Naive thymus-derived CD4-positive, alpha-beta T cell (primary cell): ENCODE results near the gene CNTN5. TPM values are rescaled to one million over a fixed set of nuclear protein-coding genes. Genes with fewer than 3 reads are reported as not detected.

Source experiments
- ATAC-seq: fragments of 150-1000 bp; cut with Tn5 transposase; 2 replicates; pipeline ENCODE4 v1.10.0; 2021; ENCODE audit warnings: mild to moderate bottlenecking, moderate library complexity
- CTCF ChIA-PET: fragments of 350-600 bp; sonication (Branson Sonifier 250); formaldehyde crosslinking; loops from one replicate; lab custom pipeline; 2021; ENCODE audit warnings: antibody characterized with exemption; lab: Charles Lee
- POLR2A ChIA-PET: fragments of 350-600 bp; sonication (Branson Sonifier 250); formaldehyde crosslinking; loops from one replicate; lab custom pipeline; 2021; ENCODE audit warnings: antibody characterized with exemption, inconsistent platforms; lab: Charles Lee
- DNase-seq, 9 donors: peaks; one replicate each; pipeline versions ENCODE4 v3.0.0 to v3.0.0-alpha.2; 2020 to 2022; ENCODE audit warnings: mixed read lengths in 1 of 9
- H3K27ac ChIP-seq: one replicate; pipeline ENCODE4 v1.7.0; 2013; ENCODE audit warnings: mild to moderate bottlenecking, low read depth, low read length, moderate library complexity
- H3K27me3 ChIP-seq, 2 donors: one replicate each; pipeline ENCODE4 v1.7.0; 2013; ENCODE audit warnings: low read length in 2 of 2, mild to moderate bottlenecking in 2 of 2, moderate library complexity in 2 of 2; ENCODE audit not compliant: control insufficient read depth in 2 of 2, insufficient read depth in 2 of 2
- H3K36me3 ChIP-seq, 3 experiments: 1 replicate in 2 of 3; 2 replicates in 1 of 3; pipeline ENCODE4 v1.7.0; 2013; ENCODE audit warnings: low read length in 3 of 3, mild to moderate bottlenecking in 3 of 3, moderate library complexity in 1 of 3; ENCODE audit not compliant: insufficient read depth in 3 of 3, control insufficient read depth in 2 of 3
- H3K4me1 ChIP-seq, 2 donors: one replicate each; pipeline ENCODE4 v1.7.0; 2013; ENCODE audit warnings: low read length in 2 of 2, mild to moderate bottlenecking in 2 of 2, moderate library complexity in 1 of 2; ENCODE audit not compliant: control insufficient read depth in 2 of 2, insufficient read depth in 2 of 2
- H3K4me3 ChIP-seq: 2 replicates; pipeline ENCODE4 v1.7.0; 2013; ENCODE audit warnings: mild to moderate bottlenecking, low read length
- H3K9me3 ChIP-seq, 3 experiments: 1 replicate in 2 of 3; 2 replicates in 1 of 3; pipeline ENCODE4 v1.7.0; 2013; ENCODE audit warnings: low read length in 3 of 3; ENCODE audit not compliant: control insufficient read depth in 2 of 3
- H3K27ac Mint-ChIP-seq, 9 donors: one replicate each; pipeline ENCODE4 v1.8.0; 2020 to 2022; ENCODE audit warnings: mixed read lengths in 9 of 9, mild to moderate bottlenecking in 8 of 9, moderate library complexity in 5 of 9, inconsistent platforms in 2 of 9
- H3K27me3 Mint-ChIP-seq, 5 donors: one replicate each; pipeline ENCODE4 v1.8.0; 2021 to 2022; ENCODE audit warnings: mixed read lengths in 5 of 5, mild to moderate bottlenecking in 1 of 5
- H3K36me3 Mint-ChIP-seq, 5 donors: one replicate each; pipeline ENCODE4 v1.8.0; 2020 to 2022; ENCODE audit warnings: mixed read lengths in 5 of 5, mild to moderate bottlenecking in 3 of 5, inconsistent platforms in 1 of 5
- H3K4me1 Mint-ChIP-seq, 7 donors: one replicate each; pipeline ENCODE4 v1.8.0; 2020 to 2022; ENCODE audit warnings: mixed read lengths in 7 of 7, mild to moderate bottlenecking in 3 of 7, inconsistent platforms in 1 of 7
- H3K4me3 Mint-ChIP-seq, 10 donors: one replicate each; pipeline ENCODE4 v1.8.0; 2020 to 2022; ENCODE audit warnings: mild to moderate bottlenecking in 10 of 10, mixed read lengths in 10 of 10, moderate library complexity in 6 of 10, inconsistent platforms in 2 of 10
- H3K9me3 Mint-ChIP-seq, 11 donors: one replicate each; pipeline ENCODE4 v1.8.0; 2020 to 2022; ENCODE audit warnings: mixed read lengths in 11 of 11, mild to moderate bottlenecking in 4 of 11, inconsistent platforms in 1 of 11, moderate library complexity in 1 of 11
- intact Hi-C, 2 donors: fragments of 100-400 bp; cut with micrococcal nuclease; formaldehyde crosslinking; loops; one replicate each; pipeline ENCODE4 v1.15.1; 2023
- polyA plus RNA-seq, 2 donors: library from polyadenylated mRNA; unstranded; fragments of 300-500 nt; fragmentation: Illumina TruSeq; gene quantifications; one replicate each; pipeline ENCODE4 v1.2.3, GENCODE V29; 2021
- total RNA-seq, 6 experiments: library from RNA in 5 of 6; stranded (reverse) in 5 of 6; gene quantifications; 1 replicate in 5 of 6; 2 replicates in 1 of 6; pipeline ENCODE4 v1.2.3 and lab custom pipeline; 2021 to 2026

Gene CNTN5
- total and polyA plus RNA-seq, 7 experiments from 2014 or later, result not detected

- Histone ChIP-seq H3K36me3 (no peaks in the 10 kb centered on the region), H3K9me3 (peaks cover 0 to 2% (median 0%) of the 10 kb centered on the region in 3 experiments), H3K27ac (no peak overlapping the region), H3K4me1 (no peaks in the 10 kb centered on the region), H3K27me3 (no peaks in the 10 kb centered on the region), H3K4me3 (no peak overlapping the region)
- no peaks in the 10 kb centered on the region for H3K27me3 Mint-ChIP-seq
- H3K9me3 Mint-ChIP-seq, result peaks cover 0 to 11% (median 0%) of the 10 kb centered on the region in 11 donors
- DNase-seq, result no peak
- no peak overlapping the region for H3K27ac Mint-ChIP-seq
- no peak for ATAC-seq
- intact Hi-C loops, result no loop called here
- no peaks in the 10 kb centered on the region for H3K36me3 Mint-ChIP-seq
- no peak overlapping the region for H3K4me3 Mint-ChIP-seq
- ChIA-PET CTCF (no interaction called here), POLR2A (no interaction called here)
- no peaks in the 10 kb centered on the region for H3K4me1 Mint-ChIP-seq
Observed at GRCh38 chr11:99256614-99257013, 235.9 kb downstream of the CNTN5 start.

DNA sequence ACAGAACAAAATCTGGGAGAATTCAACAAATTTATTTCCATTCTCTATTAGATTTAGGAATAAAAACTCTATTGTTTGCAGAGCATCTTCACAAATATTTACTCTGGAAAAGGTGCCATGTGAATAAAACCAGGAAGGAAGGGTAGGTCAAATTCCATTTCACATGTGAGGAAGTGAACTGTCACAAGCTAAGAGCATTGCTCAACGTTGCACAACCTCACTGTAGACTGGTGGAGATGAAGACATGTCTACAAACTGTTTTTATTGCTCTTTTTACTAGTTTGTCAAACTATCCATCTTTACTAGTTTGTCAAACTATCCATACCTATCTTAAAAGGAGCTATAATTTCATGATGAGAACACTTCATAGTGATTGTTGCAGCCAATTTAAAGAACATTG is 236.4 kb downstream of the CNTN5 start:
- Histone ChIP-seq H3K27ac (no peak overlapping the region), H3K4me1 (no peaks in the 10 kb centered on the region), H3K4me3 (no peak overlapping the region), H3K27me3 (no peaks in the 10 kb centered on the region), H3K36me3 (no peaks in the 10 kb centered on the region), H3K9me3 (peaks cover 0 to 5% (median 0%) of the 10 kb centered on the region in 3 experiments)
- H3K27me3 Mint-ChIP-seq, result no peaks in the 10 kb centered on the region
- H3K9me3 Mint-ChIP-seq, result peaks cover 0 to 9% (median 0%) of the 10 kb centered on the region in 11 donors
- ChIA-PET POLR2A (no interaction called here), CTCF (no interaction called here)
- intact Hi-C loops, result no loop called here
- H3K4me1 Mint-ChIP-seq, result no peaks in the 10 kb centered on the region
- DNase-seq (no peak), ATAC-seq (no peak)
- H3K4me3 Mint-ChIP-seq, result no peak overlapping the region
- no peak overlapping the region for H3K27ac Mint-ChIP-seq
- no peaks in the 10 kb centered on the region for H3K36me3 Mint-ChIP-seq

- POLR2A ChIA-PET, result no interaction called here
- peaks cover 0 to 5% (median 0%) of the 10 kb centered on the region in 3 experiments for H3K9me3 ChIP-seq
- ATAC-seq (no peak), DNase-seq (no peak)
- H3K36me3 ChIP-seq, result no peaks in the 10 kb centered on the region
- Mint-ChIP-seq H3K9me3 (peaks cover 0 to 2% (median 0%) of the 10 kb centered on the region in 11 donors), H3K4me3 (no peak overlapping the region), H3K27me3 (no peaks in the 10 kb centered on the region), H3K27ac (no peak overlapping the region), H3K4me1 (no peaks in the 10 kb centered on the region), H3K36me3 (no peaks in the 10 kb centered on the region)
- H3K27me3 ChIP-seq, result no peaks in the 10 kb centered on the region
- H3K4me3 ChIP-seq, result no peak overlapping the region
- no peaks in the 10 kb centered on the region for H3K4me1 ChIP-seq
- intact Hi-C loops, result no loop called here
- no peak overlapping the region for H3K27ac ChIP-seq
- CTCF ChIA-PET, result no interaction called here
Observed at GRCh38 chr11:99260696-99261095, 239.9 kb downstream of the CNTN5 start.

DNA sequence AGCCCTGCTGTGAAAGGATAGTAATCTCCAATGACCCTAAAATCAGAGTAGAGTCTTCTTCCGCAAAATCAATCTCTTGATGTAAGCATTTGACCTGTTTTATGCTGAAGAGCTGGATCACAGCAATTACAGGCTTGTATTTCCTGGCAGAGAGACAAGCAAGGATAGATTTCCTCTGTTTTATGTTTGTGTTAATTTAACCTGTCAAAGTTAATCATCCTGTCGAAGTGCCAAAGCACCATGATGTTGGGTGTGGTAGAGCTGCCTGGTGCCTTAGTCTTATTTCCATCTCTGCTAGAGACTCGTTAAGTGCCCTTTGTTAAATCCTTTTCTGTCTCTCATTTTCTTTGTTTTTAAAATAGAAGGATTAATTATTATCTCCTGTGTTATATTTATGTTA is 248.1 kb downstream of the CNTN5 start:
- ATAC-seq, result no peak
- H3K27me3 Mint-ChIP-seq, result no peaks in the 10 kb centered on the region

DNA sequence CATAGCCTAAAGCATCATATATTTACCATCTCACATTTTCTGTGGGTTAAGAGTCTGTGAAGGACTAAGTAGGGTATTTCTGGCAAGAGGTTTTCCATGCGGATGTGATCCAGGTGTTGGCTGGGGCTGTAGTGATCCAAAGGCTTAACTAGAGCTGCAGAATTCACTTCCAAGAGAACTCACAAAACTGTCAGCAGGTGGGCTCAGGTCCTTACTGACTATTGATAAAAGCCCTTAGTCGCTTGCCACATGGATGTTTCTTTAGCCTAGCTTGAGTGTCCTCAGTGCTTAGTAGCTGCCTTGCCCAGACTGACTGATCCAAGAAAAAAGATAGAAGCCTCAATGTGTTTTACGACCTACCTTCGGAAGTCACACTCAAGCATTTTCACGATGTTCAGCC is 250.8 kb downstream of the CNTN5 start:
- no peaks in the 10 kb centered on the region for H3K27me3 Mint-ChIP-seq
- Histone ChIP-seq H3K4me3 (no peak overlapping the region), H3K36me3 (no peaks in the 10 kb centered on the region), H3K4me1 (no peaks in the 10 kb centered on the region), H3K27me3 (no peaks in the 10 kb centered on the region), H3K27ac (no peak overlapping the region), H3K9me3 (no peaks in the 10 kb centered on the region)
- no peaks in the 10 kb centered on the region for H3K36me3 Mint-ChIP-seq
- intact Hi-C loops, result no loop called here
- no peak overlapping the region for H3K4me3 Mint-ChIP-seq
- CTCF ChIA-PET, result interaction anchor here (0.5 kb wide), 1 partner anchor 1385 kb away, joined by 5 read pairs; no protein-coding TSS in a partner anchor
- ATAC-seq (no peak), DNase-seq (no peak)
- peaks cover 0 to 10% (median 3%) of the 10 kb centered on the region in 11 donors for H3K9me3 Mint-ChIP-seq
- no peak overlapping the region for H3K27ac Mint-ChIP-seq
- no peaks in the 10 kb centered on the region for H3K4me1 Mint-ChIP-seq
- POLR2A ChIA-PET, result no interaction called here

More for the DNA sequence above, 248.1 kb downstream of the CNTN5 start:
- CTCF ChIA-PET, result no interaction called here
- H3K27ac ChIP-seq, result no peak overlapping the region
- H3K9me3 Mint-ChIP-seq, result peaks cover 0 to 17% (median 2%) of the 10 kb centered on the region in 11 donors
- H3K4me3 Mint-ChIP-seq, result no peak overlapping the region
- no peaks in the 10 kb centered on the region for H3K36me3 Mint-ChIP-seq
- no peaks in the 10 kb centered on the region for H3K4me1 ChIP-seq
- H3K27me3 ChIP-seq, result no peaks in the 10 kb centered on the region
- DNase-seq, result no peak
- H3K36me3 ChIP-seq, result no peaks in the 10 kb centered on the region
- no peaks in the 10 kb centered on the region for H3K4me1 Mint-ChIP-seq
- H3K9me3 ChIP-seq, result peaks cover 0 to 3% (median 0%) of the 10 kb centered on the region in 3 experiments
- no peak overlapping the region for H3K27ac Mint-ChIP-seq
- H3K4me3 ChIP-seq, result no peak overlapping the region
- intact Hi-C loops, result no loop called here
- POLR2A ChIA-PET, result no interaction called here

- no peaks in the 10 kb centered on the region for H3K36me3 ChIP-seq
- H3K4me1 ChIP-seq, result no peaks in the 10 kb centered on the region
- no peak for DNase-seq
- no peaks in the 10 kb centered on the region for H3K27me3 Mint-ChIP-seq
- no peak overlapping the region for H3K4me3 ChIP-seq
- no peak overlapping the region for H3K27ac Mint-ChIP-seq
- no peak for ATAC-seq
- H3K36me3 Mint-ChIP-seq, result no peaks in the 10 kb centered on the region
- ChIA-PET CTCF (no interaction called here), POLR2A (no interaction called here)
- peaks cover 0 to 5% (median 0%) of the 10 kb centered on the region in 11 donors for H3K9me3 Mint-ChIP-seq
- no peaks in the 10 kb centered on the region for H3K9me3 ChIP-seq
- intact Hi-C loops, result no loop called here
- H3K27me3 ChIP-seq, result no peaks in the 10 kb centered on the region
- no peaks in the 10 kb centered on the region for H3K4me1 Mint-ChIP-seq
- H3K27ac ChIP-seq, result no peak overlapping the region
- no peak overlapping the region for H3K4me3 Mint-ChIP-seq
Observed at GRCh38 chr11:99275521-99275920, 254.8 kb downstream of the CNTN5 start.

DNA sequence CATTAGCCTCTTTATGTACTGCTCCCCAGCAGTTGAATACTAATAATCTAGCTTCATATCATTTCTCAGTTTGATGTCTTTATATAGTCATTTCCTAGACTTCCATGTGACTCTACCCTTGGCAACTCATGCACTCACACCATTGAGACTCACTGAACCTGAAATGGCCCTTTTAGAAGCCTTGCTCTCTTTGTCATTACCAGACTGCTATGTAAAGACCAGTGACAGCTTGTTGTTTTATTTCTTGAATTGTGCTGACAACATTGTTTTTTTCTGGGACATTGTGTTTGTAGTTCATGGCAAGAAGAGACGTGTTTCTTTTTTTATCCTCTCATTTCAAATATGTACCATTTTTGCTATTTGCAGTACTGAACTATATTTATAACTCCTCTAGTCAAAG is 256.5 kb downstream of the CNTN5 start:
- ATAC-seq, result no peak
- POLR2A ChIA-PET, result interaction anchor here (0.6 kb wide), 1 partner anchor 211 kb away, joined by 4 read pairs; no protein-coding TSS in a partner anchor
- no peak for DNase-seq
- Histone ChIP-seq H3K9me3 (no peaks in the 10 kb centered on the region), H3K4me1 (no peaks in the 10 kb centered on the region), H3K4me3 (no peak overlapping the region), H3K27me3 (no peaks in the 10 kb centered on the region), H3K36me3 (no peaks in the 10 kb centered on the region), H3K27ac (no peak overlapping the region)
- intact Hi-C loops, result no loop called here
- Mint-ChIP-seq H3K4me1 (no peaks in the 10 kb centered on the region), H3K27me3 (no peaks in the 10 kb centered on the region), H3K27ac (no peak overlapping the region), H3K36me3 (no peaks in the 10 kb centered on the region), H3K4me3 (no peak overlapping the region), H3K9me3 (peaks cover 0 to 7% (median 3%) of the 10 kb centered on the region in 11 donors)
- CTCF ChIA-PET, result no interaction called here
